Globus pallidus (tissue), 1 donor: Measurements from ENCODE around the gene GSTT2B.
A peak's percentile ranks its signal among the peaks of the same experiment; 100 is the strongest.
"Not testable (repeated sequence)": the region's sequence is repeated elsewhere in the genome, so short reads cannot be mapped to it uniquely, and the experiment has no call there.

ENCODE experiments used
- DNase-seq: peaks from one replicate; pipeline ENCODE4 v3.0.0-alpha.2; 2015; ENCODE audit warnings: low spot score

GSTT2B gene

DNA sequence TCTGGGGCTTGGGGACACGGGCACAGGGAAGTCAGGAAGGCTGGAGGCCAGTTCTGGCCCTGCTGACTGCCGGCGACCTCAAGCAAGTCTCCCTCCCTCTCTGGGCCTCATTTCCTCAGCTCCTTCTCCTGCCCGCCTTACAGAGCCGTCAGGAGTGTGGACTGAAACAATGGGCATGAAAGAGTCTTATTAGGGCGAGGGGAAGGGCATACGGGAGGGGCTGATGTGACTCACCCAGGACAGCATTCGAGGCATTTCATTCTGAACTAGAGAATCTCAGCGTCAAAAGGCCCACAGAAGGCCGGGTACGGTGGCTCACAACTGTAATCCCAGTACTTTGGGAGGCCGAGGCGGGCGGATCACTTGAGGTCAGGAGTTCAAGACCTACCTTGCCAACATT is 20.8 kb downstream of the GSTT2B start:
- not testable (repeated sequence) for DNase-seq

DNA sequence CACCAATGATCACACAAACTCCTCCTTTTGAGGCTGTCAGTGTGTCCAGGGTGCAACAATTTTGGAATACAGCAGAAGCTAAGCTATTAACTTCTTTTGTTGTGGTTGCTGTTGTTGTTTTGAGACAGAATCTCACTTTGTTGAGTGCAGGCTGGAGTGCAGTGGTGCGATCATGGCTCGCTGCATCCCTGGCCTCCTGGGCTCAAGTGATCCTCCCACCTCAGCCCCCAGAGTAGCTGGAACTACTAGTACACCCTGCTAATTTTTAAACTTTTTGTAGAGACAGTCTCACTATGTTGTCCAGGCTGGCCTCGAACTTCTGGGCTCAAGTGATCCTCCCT is 22.0 kb downstream of the GSTT2B start:
- DNase-seq = no peak

DNA sequence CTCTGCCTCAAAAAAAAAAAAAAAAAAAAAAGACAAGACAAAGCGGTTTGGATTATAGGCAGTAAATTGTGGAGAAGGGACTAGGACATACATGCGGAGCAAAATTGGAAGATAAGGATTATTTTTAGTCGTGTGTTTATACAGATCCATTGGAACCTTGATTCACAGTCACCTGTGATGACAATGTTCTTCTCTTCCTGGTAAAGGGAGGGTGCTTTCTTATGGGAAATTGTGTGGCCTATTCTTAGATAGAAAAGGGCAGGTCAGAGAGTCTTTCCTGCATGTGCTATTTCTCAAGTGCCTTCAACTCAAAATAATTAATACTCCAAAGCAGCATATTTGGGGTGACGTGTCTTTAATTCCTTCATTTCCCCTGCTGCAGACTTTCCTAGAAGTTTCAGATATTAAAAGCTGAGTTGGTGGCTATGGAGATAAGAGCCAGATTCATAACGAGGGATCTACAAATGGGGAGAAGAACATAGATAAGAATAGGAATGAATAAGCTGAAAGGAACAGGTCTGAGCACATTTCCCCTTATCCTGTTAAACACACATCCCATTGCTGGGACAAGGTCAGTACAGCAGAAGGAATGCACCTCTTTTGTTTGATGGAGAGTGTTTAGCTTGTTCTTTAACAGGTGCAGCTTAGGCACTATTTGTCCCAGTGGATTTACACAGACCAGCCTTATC is 22.5 kb downstream of the GSTT2B start:
- no peak for DNase-seq

DNA sequence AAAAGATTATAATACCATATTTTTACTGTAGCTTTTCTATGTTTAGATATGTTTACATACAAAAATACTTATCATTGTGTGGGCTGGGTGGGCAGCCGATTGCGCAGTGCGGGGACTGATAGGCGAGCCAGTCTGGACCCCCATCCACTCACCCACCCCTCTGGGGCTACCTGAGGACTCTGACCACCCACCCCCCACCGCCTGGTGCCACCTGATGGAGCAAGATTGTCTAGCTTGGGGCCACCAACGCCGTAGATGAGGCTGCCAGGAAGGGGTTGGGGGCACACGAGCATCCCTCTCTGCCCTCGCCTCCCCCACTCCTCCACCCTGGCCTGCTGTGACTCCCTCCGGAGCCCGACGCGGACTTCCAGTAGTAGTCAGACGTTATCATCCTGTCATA is 34.4 kb downstream of the GSTT2B start:
- no peak for DNase-seq

DNA sequence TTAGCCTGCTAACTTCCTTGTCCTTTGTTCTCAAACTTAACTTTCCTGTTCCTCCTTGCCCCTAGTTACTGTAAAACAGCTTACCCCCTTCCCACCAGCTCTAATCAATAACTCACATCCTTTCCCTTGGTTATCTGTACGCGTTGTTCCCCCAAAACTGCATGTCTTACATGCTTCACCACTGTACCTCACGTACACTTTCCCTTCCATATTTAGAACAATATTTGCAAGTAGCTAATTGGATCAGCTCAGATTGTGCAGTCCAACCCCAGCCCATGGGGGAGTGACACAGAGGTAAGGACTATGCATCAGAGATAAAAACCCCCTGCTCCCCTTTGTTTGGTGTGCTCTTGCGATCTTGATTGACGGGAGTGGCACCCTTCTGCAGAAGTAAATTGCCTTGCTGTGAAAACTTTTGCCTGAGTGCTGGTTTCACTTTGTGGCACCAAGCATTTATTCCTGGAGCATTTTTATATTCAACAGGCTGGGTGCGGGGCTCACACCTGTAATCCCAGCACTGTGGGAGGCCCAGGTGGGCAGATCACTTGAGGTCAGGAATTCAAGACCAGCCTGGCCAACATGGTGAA is 35.9 kb downstream of the GSTT2B start:
- no peak for DNase-seq

DNA sequence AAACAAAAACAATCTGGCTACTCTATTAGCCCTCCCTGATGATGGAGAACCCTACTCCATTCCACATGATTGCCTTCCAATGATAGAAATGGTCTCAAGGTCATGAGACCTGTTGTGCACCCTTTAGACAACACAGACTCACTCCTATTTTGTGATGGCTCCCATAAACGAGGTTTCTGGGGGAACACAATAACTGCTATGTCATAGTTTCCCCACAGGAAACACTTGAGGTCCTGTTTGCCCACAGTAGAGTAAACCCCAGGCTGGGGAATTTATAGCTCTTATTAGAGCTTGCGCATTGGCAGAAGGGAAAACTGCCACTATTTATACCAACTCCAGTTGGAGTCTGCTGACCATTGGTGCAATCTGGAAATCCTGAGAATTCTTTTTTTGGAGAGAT is 38.1 kb downstream of the GSTT2B start:
- no peak for DNase-seq

DNA sequence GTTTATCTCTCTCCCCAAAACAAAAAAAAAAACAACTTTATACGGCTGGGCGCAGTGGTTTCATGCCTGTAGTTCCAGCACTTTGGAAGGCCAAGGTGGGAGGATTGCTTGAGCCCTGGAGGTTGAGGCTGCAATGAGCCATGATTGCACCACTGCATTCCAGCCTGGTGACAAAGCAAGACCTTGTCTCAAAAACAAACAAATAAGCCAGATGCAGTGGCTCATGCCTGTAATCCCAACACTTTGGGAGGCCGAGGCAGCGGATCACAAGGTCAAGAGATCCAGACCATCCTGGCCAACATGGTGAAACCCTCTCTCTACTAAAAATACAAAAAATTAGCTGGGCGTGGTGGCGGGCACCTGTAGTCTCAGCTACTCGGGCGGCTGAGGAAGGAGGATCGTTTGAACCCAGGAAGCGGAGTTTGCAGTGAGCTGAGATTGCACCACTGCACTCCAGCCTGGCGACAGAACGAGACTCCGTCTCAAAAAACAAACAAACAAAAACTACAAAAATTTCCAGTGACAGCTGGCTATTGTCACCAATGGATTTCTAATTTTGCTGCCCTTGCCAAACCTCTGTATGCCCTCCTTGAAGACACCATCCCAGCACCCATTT is 39.3 kb downstream of the GSTT2B start:
- DNase-seq = not testable (repeated sequence)

DNA sequence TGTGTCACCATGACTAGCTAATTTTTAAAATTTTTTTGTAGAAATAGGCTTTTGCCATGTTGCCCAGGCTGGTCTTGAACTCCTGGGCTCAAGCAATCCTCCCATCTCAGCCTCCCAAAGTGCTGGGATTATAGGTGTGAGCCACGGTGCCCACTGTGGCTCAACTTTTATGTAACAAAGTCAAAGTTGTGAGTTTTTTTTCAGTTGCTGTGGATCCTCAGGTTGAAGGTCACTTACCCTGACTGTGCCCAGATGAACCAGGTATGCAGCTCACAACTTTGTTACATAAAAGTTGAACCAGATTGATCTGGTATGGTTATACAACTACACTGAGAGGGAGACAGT is 40.8 kb downstream of the GSTT2B start:
- DNase-seq = not testable (repeated sequence)

DNA sequence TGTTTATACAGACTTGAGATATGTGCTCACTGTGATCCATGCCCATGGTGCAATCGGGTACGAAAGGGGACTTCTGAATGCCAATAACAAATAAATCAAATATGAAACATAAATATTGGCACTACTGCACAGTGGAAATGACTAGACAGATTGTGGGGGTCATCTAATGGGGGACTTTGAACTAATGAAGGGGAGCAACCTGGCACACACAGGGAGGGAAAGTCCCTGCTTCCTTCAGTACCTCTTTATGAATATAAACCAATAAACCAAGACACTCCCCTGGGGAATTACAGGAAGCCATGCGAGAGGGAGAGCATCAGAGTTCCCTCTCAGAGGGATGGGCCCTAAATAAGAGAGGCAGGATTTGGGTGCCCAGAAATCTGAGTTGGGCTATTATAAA is 45.7 kb downstream of the GSTT2B start:
- DNase-seq = no peak

DNA sequence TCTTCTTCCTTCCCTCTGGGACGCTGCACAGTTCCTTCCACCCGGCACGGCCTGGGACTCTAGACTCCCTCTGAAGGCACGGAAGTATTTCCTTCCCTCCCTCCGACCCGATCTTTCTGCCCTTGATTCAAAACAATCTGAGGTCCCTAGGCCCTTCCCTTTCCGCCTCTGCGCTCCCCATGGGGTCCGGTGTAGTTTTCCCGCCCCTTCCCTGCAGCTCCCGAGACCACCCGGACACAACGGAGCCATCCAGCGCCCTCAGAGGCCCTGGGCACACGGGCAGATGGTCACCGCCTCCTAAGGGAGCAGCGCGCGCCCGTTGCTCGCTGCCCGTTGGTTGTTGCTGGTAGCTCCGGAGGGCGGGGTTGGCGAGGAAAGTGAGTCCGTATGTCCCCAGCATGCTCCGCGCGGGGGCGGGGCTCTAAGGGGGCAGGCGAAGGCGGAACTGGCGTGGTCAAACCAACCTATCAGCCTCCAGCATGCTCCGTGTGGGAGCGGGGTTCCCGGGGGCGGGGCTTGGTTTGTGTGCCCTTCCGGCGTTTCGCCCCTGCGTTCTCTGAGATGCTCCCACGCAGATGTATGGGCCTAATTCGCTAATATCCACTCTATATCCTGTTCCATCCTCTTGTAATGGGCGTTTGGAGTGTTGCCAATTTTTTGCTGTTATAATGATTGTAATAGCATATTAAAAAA is 47.2 kb downstream of the GSTT2B start:
- peak; percentile 99 for DNase-seq

DNA sequence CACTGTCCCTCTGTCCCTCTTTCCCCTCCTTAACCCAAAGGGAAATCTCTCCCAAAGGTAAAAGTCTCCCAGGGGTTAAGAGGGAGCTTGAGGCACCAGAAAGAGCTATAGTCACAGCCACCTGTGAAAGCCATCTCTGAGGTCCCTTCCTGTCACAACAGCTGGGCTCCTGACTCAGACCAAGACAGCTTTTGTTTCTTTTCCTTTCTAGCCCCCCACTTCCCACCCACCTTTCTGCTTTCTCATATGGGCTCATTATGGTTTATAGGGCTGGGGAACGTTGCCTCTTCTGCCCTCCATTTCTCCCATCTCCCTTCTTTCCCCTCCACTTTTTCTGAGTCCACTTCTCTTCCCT is 47.7 kb downstream of the GSTT2B start:
- no peak for DNase-seq

DNA sequence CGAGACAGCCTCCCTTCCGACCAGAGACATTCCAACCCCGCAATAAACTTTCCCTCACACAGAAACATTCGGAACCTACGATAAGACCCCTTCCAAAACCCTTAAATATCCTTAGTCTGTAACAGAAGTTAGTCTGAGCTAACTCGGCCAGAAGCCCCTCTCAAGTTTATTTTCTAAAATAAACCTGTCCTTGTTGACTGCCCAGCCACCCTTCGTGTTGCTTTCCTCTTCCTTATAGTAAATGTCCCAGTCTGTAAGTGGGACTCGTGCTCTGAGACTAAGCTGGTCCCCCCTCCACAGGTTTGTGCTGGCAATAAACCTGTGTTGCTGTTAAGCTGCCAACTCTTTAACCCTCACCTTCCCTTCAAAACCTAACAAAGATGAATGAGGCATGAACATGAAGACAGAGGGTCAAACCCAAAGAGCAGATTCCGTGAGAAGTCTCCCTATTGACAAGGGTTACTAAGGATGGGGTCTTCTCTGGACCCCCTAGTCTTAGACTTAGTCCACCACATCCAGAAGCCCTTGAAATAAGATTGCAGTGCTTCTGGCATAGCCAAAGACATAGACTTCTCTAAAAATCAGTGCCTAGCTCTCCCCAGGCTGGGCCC is 48.6 kb downstream of the GSTT2B start:
- DNase-seq = no peak

DNA sequence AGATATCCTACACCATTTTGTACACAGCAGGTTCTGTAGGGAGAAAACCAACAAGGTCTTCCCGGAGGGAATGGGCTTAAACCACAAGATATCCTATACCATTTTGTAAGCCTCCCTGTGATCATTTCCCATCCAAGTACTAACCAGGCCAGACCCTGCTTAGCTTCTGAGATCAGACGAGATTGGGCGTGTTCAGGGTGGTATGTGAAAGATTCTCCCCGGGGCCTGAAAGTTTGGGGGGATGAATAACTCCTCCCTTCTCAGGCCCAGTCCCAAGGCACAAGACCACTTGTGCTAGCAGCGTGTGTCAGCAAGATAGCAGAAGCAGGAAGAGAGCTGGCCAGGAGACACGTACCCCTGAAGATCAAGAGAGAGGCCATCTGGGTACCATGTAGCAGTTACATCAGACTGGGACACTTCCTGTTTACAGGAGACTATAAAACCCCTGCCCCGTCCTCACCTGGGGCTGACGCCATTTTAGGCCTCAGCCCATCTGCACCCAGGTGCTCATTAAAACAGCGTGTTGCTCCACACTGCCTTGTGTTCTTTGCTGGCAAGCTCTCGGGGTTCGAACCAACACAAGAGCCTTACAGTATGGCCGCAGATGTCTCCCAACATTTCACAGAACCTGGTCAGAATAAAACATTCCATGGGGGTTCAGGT is 49.5 kb downstream of the GSTT2B start:
- DNase-seq = no peak

DNA sequence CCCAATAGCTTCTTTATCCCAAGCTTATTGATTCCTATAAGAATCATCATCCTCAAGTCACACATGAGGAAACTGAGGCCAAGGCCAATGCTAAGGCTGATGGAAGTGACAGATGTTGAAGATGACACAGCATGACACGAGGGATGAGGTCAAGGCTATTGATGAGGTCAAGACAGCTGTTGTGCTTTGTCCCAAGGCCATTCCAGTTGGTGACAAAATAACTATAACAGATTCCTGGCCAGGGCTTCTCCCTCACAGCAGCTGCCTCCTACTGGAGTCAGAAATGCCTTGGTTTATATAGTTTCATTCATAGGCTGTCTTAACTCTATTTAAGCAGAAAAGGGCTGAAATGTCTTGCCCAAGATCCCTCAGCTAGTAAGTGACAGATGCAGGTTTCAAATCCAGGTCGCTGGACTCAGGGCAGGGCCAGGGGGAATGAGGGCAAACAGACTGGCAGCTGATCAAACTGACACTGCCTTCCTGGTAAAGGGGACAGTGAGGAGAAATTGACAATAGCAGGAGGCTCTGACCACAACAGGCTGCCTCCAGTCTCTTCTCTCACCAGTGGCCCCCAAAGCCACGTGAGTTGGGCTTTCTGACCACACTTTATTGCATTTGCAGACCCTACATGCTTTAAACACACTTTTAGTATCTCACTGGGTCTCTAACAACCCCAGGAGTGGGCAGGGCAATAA is 50.4 kb downstream of the GSTT2B start:
- no peak for DNase-seq

DNA sequence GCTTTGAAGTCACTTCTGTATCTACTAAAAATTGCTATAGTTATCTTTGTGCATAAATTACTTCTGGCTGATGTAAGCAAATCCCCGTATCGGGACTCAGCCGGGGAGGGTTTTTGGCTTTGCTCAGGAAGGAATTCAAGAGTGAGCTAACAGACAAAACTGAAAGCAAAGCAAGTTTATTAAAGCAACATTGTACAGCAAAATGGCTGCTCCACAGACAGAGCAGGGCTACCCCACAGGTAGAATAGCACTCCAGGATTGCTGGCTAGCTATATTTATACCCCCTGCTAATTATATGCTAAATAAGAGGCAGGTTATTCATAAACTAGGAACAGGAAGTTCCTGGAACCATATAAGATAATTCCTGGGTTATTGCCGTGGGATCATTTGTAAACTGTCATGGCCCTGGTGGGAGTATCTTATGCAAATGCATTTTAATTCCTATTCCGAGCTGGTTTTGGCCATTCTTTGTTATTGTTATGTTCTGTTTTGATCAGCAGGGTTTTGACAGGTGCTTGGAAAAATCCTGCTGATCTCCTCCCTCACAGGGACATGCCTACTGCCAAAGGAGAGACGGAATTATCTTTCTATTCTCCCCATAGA is 51.6 kb downstream of the GSTT2B start:
- no peak for DNase-seq

DNA sequence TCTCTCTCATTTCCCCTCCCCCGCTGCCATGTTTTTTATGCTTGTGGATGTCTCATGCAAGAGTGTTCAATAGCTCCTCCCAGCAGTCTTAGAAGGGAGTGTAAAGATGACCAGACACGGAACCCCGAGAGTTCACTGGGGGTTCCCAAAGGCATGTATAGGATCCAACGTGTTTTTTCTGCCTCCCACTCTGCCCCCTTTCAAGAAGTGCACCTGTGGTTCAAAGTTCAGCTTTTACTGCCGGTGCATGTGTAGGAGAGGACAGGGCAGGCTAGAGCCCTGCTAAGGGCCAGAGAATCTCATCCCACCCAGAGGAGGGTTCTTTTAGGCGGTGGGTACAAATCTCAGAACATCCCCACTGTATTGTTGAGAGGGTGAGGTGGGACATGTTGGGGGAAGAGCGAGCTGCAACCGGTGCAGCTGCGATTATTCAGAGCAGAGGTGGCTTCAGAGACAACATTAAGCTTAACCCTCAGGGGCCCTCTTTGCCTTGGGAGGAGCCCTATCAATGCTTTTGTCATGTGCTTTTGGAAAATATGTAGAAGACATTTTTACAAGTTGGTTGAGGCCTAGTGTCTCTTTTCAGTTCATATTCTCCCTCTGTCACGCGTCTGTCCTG is 52.3 kb downstream of the GSTT2B start:
- DNase-seq = no peak

DNA sequence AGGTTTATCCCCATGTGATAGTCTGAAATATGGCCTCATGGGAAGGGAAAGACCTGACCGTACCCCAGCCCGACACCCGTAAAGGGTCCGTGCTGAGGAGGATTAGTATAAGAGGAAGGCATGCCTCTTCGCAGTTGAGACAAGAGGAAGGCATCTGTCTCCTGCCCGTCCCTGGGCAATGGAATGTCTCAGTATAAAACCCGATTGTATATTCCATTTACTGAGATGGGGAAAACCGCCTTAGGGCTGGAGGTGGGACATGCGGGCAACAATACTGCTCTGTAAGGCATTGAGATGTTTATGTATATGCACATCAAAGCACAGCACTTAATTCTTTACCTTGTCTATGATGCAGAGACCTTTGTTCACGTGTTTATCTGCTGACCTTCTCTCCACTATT is 53.6 kb downstream of the GSTT2B start:
- DNase-seq = not testable (repeated sequence)
